PC-9 (cell line): Measurements from ENCODE around the gene ZNF354C. TPM values are rescaled to one million over a fixed set of nuclear protein-coding genes. Genes with fewer than 3 reads are reported as not detected.

Source experiments
- BruUV-seq: library from RNA; stranded (reverse); fragments of 400-500 nt; replicated peaks from 2 replicates; lab custom pipeline; 2021; lab: Mats Ljungman, UMichigan
- CTCF ChIA-PET: fragments of 300-600 bp; sonication (Branson Sonifier 250); formaldehyde crosslinking; loops from one replicate; lab custom pipeline; 2022; ENCODE audit warnings: antibody characterized with exemption; lab: Charles Lee
- POLR2A ChIA-PET: fragments of 300-600 bp; sonication (Branson Sonifier 250); formaldehyde crosslinking; loops from one replicate; lab custom pipeline; 2022; ENCODE audit warnings: antibody characterized with exemption; ENCODE audit not compliant: unreplicated experiment; lab: Charles Lee
- DNase-seq, 2 experiments: peaks; one replicate each; pipeline versions ENCODE4 v3.0.0 to v3.0.0-alpha.2; 2015 to 2022; ENCODE audit warnings: mixed read lengths in 1 of 2
- H2AFZ ChIP-seq: fragments of 200-600 bp; sonication (generic); 2 replicates; pipeline ENCODE4 v1.8.1; 2017; ENCODE audit warnings: antibody characterized with exemption
- H3F3A ChIP-seq: fragments of 200-600 bp; sonication (generic); 2 replicates; pipeline ENCODE4 v1.8.1; 2017; ENCODE audit warnings: antibody characterized with exemption, mild to moderate bottlenecking, low read depth; ENCODE audit not compliant: insufficient read depth
- H3K27ac ChIP-seq: fragments of 200-600 bp; sonication (generic); 2 replicates; pipeline ENCODE4 v1.6.1; 2016; ENCODE audit warnings: mixed run types
- H3K27me3 ChIP-seq: fragments of 200-600 bp; sonication (generic); 2 replicates; pipeline ENCODE4 v1.6.1; 2016; ENCODE audit warnings: low read depth, mixed run types; ENCODE audit not compliant: insufficient read depth
- H3K36me3 ChIP-seq: fragments of 200-600 bp; sonication (generic); 2 replicates; pipeline ENCODE4 v1.6.1; 2016; ENCODE audit warnings: low read depth, mixed run types
- H3K4me1 ChIP-seq: fragments of 200-600 bp; sonication (generic); replicated peaks from 2 replicates; pipeline ENCODE4 v1.6.1; 2016; ENCODE audit warnings: mixed run types; ENCODE audit not compliant: insufficient read depth
- H3K4me2 ChIP-seq: fragments of 200-600 bp; sonication (generic); 2 replicates; pipeline ENCODE4 v1.6.1; 2017; ENCODE audit warnings: mixed run types
- H3K4me3 ChIP-seq: fragments of 200-600 bp; sonication (generic); 2 replicates; pipeline ENCODE4 v1.6.1; 2016; ENCODE audit warnings: mixed run types
- H3K79me2 ChIP-seq: fragments of 200-600 bp; sonication (generic); 2 replicates; pipeline ENCODE4 v1.6.1; 2017; ENCODE audit warnings: low read depth, mixed run types
- H3K9me2 ChIP-seq: fragments of 200-600 bp; sonication (generic); 2 replicates; pipeline ENCODE4 v1.8.1; 2017; ENCODE audit warnings: mild to moderate bottlenecking; ENCODE audit not compliant: insufficient read depth
- H3K9me3 ChIP-seq: fragments of 200-600 bp; sonication (generic); 2 replicates; pipeline ENCODE4 v1.8.1; 2016; ENCODE audit warnings: low read depth; ENCODE audit not compliant: insufficient read depth
- H4K20me1 ChIP-seq: fragments of 200-600 bp; sonication (generic); 2 replicates; pipeline ENCODE4 v1.8.1; 2017; ENCODE audit not compliant: insufficient read depth
- CTCF ChIP-seq: fragments of 200-600 bp; sonication (generic); conservative IDR thresholded peaks from 2 replicates; pipeline ENCODE4 v1.6.1; 2017; ENCODE audit warnings: mixed run types, antibody characterized with exemption, mild to moderate bottlenecking, moderate library complexity
- EZH2 ChIP-seq: fragments of 200-600 bp; sonication (generic); IDR thresholded peaks from 2 replicates; pipeline ENCODE4 v1.8.0; 2017; ENCODE audit warnings: antibody characterized with exemption, low read depth
- intact Hi-C: fragments of 100-400 bp; cut with micrococcal nuclease; formaldehyde crosslinking; loops from one replicate; pipeline ENCODE4 v1.10.0; 2022; ENCODE audit not compliant: unreplicated experiment
- total RNA-seq: library from RNA; stranded (reverse); gene quantifications from 2 replicates; pipeline ENCODE4 v1.2.3, GENCODE V29; 2021

ZNF354C gene
- total RNA-seq, 1 experiment from 2014 or later, result 2.5 TPM

GRCh38 chr5:179110528-179110927 lies 50.4 kb downstream of the ZNF354C start:
- H3K9me3 ChIP-seq, result 0 out of 2 replicates have a peak, but pooled peaks cover 3% of the 10 kb centered on the region

DNA sequence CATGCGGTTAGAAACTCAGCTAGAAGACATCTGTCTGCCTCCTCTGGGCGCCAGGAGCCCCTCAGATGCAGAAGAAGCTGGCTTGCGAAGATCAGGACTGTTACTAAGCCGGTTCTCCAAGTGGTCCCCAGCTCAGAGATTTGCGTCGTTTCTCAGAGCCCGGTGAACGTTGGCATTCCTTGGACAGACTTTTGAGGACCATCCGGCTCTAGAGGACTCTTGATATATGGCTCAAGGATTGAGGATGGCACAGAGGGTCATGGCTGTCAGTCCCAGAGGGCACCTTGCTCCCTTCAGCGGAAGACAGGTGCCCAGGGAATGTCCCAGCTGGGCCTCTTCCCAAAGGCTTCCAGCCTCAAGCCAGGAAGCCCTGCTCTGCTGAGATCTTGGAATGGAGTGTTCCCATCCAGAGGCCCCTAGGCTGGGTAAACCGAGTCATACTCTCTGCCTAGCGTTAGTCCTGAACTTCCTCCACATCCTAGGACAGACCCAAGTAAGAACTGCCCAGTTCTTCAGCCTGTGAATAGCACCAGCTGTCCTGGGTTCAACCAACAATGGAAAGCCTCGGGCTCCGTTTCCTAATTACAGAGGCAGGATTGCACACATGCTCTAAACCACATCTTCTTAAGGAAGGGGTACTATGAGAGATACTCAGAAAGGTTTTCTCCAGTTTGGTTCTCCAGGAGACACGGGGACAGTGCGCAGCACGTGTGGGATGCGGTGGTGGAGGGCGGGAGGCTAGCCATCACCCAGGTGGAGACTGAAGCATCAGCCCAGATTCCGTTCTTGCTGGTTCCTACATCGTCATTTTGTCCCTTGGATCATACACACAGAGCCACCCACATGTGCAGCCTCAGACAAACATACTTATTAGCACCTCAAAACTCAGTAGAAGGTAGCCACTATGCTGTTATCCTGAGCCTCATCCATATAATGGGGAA lies 51.4 kb downstream of the ZNF354C start:
- CTCF ChIA-PET, result no interaction called here
- Histone ChIP-seq H3K36me3 (no peaks in the 10 kb centered on the region), H3K4me2 (no peak overlapping the region), H3K27ac (no peak overlapping the region), H2AFZ (no peak overlapping the region), H3K4me3 (no peak overlapping the region), H3F3A (no peaks in the 10 kb centered on the region), H4K20me1 (no peaks in the 10 kb centered on the region), H3K9me2 (no peaks in the 10 kb centered on the region), H3K79me2 (no peaks in the 10 kb centered on the region), H3K4me1 (no peaks in the 10 kb centered on the region), H3K27me3 (peaks cover 68% of the 10 kb centered on the region), H3K9me3 (0 out of 2 replicates have a peak, but pooled peaks cover 3% of the 10 kb centered on the region)
- no peak for TF ChIP-seq CTCF
- TF ChIP-seq EZH2, result no peak
- no TSS peak for BruUV-seq
- no peak for DNase-seq
- POLR2A ChIA-PET, result interaction anchor here (0.6 kb wide), 1 partner anchor 304 kb away, joined by 5 read pairs; no protein-coding TSS in a partner anchor
- intact Hi-C loops, result no loop called here

More at GRCh38 chr5:179110528-179110927, 50.4 kb downstream of the ZNF354C start:
- H3K27ac ChIP-seq, result no peak overlapping the region
- no peak for DNase-seq
- no peaks in the 10 kb centered on the region for H4K20me1 ChIP-seq
- peaks cover 58% of the 10 kb centered on the region for H3K27me3 ChIP-seq
- intact Hi-C loops, result no loop called here
- no peaks in the 10 kb centered on the region for H3F3A ChIP-seq
- TF ChIP-seq EZH2 (no peak), CTCF (no peak)
- CTCF ChIA-PET, result no interaction called here
- no peaks in the 10 kb centered on the region for H3K4me1 ChIP-seq
- H3K4me3 ChIP-seq, result no peak overlapping the region
- H3K4me2 ChIP-seq, result no peak overlapping the region
- no TSS peak for BruUV-seq
- no peaks in the 10 kb centered on the region for H3K9me2 ChIP-seq
- H3K36me3 ChIP-seq, result no peaks in the 10 kb centered on the region
- H2AFZ ChIP-seq, result no peak overlapping the region
- H3K79me2 ChIP-seq, result no peaks in the 10 kb centered on the region
- POLR2A ChIA-PET, result interaction anchor here (0.6 kb wide), 1 partner anchor 303 kb away, joined by 5 read pairs; no protein-coding TSS in a partner anchor

- no peak overlapping the region for H3K27ac ChIP-seq
These were observed 52.4 kb downstream of the ZNF354C start for GRCh38 chr5:179112469-179113142.

More at GRCh38 chr5:179112469-179113142, 52.4 kb downstream of the ZNF354C start:
- Histone ChIP-seq H3K9me3 (0 out of 2 replicates have a peak, but pooled peaks cover 3% of the 10 kb centered on the region), H3K79me2 (no peaks in the 10 kb centered on the region), H3K9me2 (no peaks in the 10 kb centered on the region), H3K4me3 (no peak overlapping the region), H3K36me3 (no peaks in the 10 kb centered on the region), H3K4me1 (no peaks in the 10 kb centered on the region), H3K4me2 (no peak overlapping the region), H2AFZ (no peak overlapping the region), H4K20me1 (no peaks in the 10 kb centered on the region), H3K27me3 (peaks cover 78% of the 10 kb centered on the region), H3F3A (no peaks in the 10 kb centered on the region)
- no peak for DNase-seq
- ChIA-PET CTCF (no interaction called here), POLR2A (no interaction called here)
- intact Hi-C loops, result no loop called here
- TF ChIP-seq CTCF (no peak), EZH2 (no peak)
- BruUV-seq, result no TSS peak
